Omental fat pad (tissue), 4 donors: ENCODE measurements around the gene NFKB1. TPM values are rescaled to one million over a fixed set of nuclear protein-coding genes. Genes with fewer than 3 reads are reported as not detected.

Source experiments
- ATAC-seq: fragments of 150-250 bp; one replicate; pipeline ENCODE4 v1.9.1; 2016; ENCODE audit warnings: mild to moderate bottlenecking, moderate library complexity; ENCODE audit not compliant: low FRiP score
- DNase-seq: peaks from one replicate; pipeline ENCODE4 v3.0.0-alpha.2; 2019; ENCODE audit warnings: low spot score
- CTCF ChIP-seq, 3 donors: fragments of 450-650 bp; IDR thresholded peaks; one replicate each; pipeline ENCODE4 v1.5.1; 2016 to 2017; ENCODE audit warnings: antibody characterized with exemption in 3 of 3, mild to moderate bottlenecking in 3 of 3, moderate library complexity in 2 of 3
- total RNA-seq, 4 donors: library from RNA; depleted of rRNA; stranded (reverse); fragments of >200 nt; gene quantifications; one replicate each; pipeline ENCODE4 v1.1.0, GENCODE V29; 2016

The NFKB1 gene
- total RNA-seq, 4 donors from 2014 or later, result 26.4 to 151 (median 46.6) TPM

GRCh38 chr4:102631616-102632015 is 130.5 kb downstream of the NFKB1 start:
- no peak for ATAC-seq
- no peak for DNase-seq
- no peak for TF ChIP-seq CTCF (IDR thresholded peaks at IDR 0.05)

- TF ChIP-seq CTCF (IDR thresholded peaks at IDR 0.05), result no peak
- DNase-seq (no peak), ATAC-seq (no peak)
Measured at GRCh38 chr4:102632241-102633065, 131.3 kb downstream of the NFKB1 start.

GRCh38 chr4:102633100-102633499 is 131.9 kb downstream of the NFKB1 start:
- no peak for DNase-seq
- TF ChIP-seq CTCF (IDR thresholded peaks at IDR 0.05), result no peak
- ATAC-seq, result no peak

- no peak for ATAC-seq
- TF ChIP-seq CTCF (IDR thresholded peaks at IDR 0.05), result no peak
- DNase-seq, result no peak
Measured at GRCh38 chr4:102637391-102637790, 136.2 kb downstream of the NFKB1 start.

GRCh38 chr4:102638621-102639020 is 137.5 kb downstream of the NFKB1 start:
- DNase-seq, result no peak
- no peak for TF ChIP-seq CTCF (IDR thresholded peaks at IDR 0.05)
- no peak for ATAC-seq

- no peak for TF ChIP-seq CTCF (IDR thresholded peaks at IDR 0.05)
- ATAC-seq, result no peak
- DNase-seq, result no peak
Measured at GRCh38 chr4:102639598-102639997, 138.4 kb downstream of the NFKB1 start.

GRCh38 chr4:102640669-102641068 is 139.5 kb downstream of the NFKB1 start:
- TF ChIP-seq CTCF (IDR thresholded peaks at IDR 0.05), result no peak
- ATAC-seq, result no peak
- no peak for DNase-seq
